K562 (cell line): ENCODE data around the gene ADM5. TPM values are rescaled to one million over a fixed set of nuclear protein-coding genes. Genes with fewer than 3 reads are reported as not detected.
A peak's percentile ranks its signal among the peaks of the same experiment; 100 is the strongest.

Source experiments
- HOXB6 ChIP-seq: fragments of 250-450 bp; sonication (Bioruptor Pico); IDR thresholded peaks from 2 replicates; pipeline ENCODE4 v1.5.1; 2022; ENCODE audit warnings: mild to moderate bottlenecking, borderline replicate concordance
- NR1H2 ChIP-seq: sonication (generic); formaldehyde crosslinking; IDR thresholded peaks from 2 replicates; pipeline ENCODE4 v1.4.0; 2020; ENCODE audit warnings: mild to moderate bottlenecking, missing genetic modification reagents
- XRCC5 ChIP-seq: fragments of 200-400 bp; formaldehyde crosslinking; IDR thresholded peaks from 2 replicates; pipeline ENCODE4 v1.6.1; 2017; ENCODE audit warnings: low read depth, mild to moderate bottlenecking, low read length
- ZNF134 ChIP-seq: fragments of 250-450 bp; sonication (Bioruptor Pico); conservative IDR thresholded peaks from 2 replicates; pipeline ENCODE4 v1.4.0; 2020
- ZNF407 ChIP-seq: fragments of 450-650 bp; IDR thresholded peaks from 2 replicates; pipeline ENCODE4 v1.6.1; 2016; ENCODE audit warnings: low read depth
- ZNF609 ChIP-seq: sonication (generic); formaldehyde crosslinking; IDR thresholded peaks from 2 replicates; pipeline ENCODE4 v1.8.1; 2023; ENCODE audit warnings: missing genetic modification reagents, mild to moderate bottlenecking, borderline replicate concordance
- ZNF785 ChIP-seq: fragments of 250-450 bp; sonication (Bioruptor Pico); IDR thresholded peaks from 2 replicates; pipeline ENCODE4 v1.4.0; 2020; ENCODE audit warnings: mild to moderate bottlenecking
- polyA plus RNA-seq, 8 experiments: library from polyadenylated mRNA; depleted of rRNA in 4 of 8; stranded (reverse) in 5 of 8; unstranded in 3 of 8; fragments of >200 nt; fragmentation: Nextera tagmentation in 2 of 8; fragmentation: Illumina TruSeq in 1 of 8; extraction: Ambion mirVana in 2 of 8; extraction: Trizol in 1 of 8; gene quantifications; 2 replicates each; pipeline versions ENCODE4 v1.2.1 to v1.2.3, GENCODE V29; 2011 to 2014; ENCODE audit warnings: inconsistent platforms in 1 of 8, missing spikeins in 1 of 8
- total RNA-seq, 7 experiments: library from RNA; depleted of rRNA in 6 of 7; stranded (reverse); fragments of >200 nt in 6 of 7; fragmentation: Illumina TruSeq in 2 of 7; extraction: Trizol in 2 of 7; gene quantifications; 2 replicates each; pipeline versions ENCODE4 v1.2.1 to v1.2.3, GENCODE V29; 2011 to 2021; ENCODE audit warnings: low replicate concordance in 1 of 7
- TF ChIP-seq, protein P1 (sequence below): fragments of 200-800 bp; sonication (Bioruptor generic); IDR thresholded peaks from 2 replicates; pipeline ENCODE4 v1.6.1; 2016; ENCODE audit warnings: missing genetic modification characterization, missing compliant biosample characterization

ADM5 gene
- total and polyA plus RNA-seq, 9 of the 15 experiments (the other 6 are each of a cell fraction or from before 2014, with no cell fraction given) = 0.13 to 8.4 (median 2.0) TPM; not detected in 1

GRCh38 chr19:49672131-49672919 is 17.1 kb upstream of the ADM5 start (continued):
- TF ChIP-seq, protein P1, sequence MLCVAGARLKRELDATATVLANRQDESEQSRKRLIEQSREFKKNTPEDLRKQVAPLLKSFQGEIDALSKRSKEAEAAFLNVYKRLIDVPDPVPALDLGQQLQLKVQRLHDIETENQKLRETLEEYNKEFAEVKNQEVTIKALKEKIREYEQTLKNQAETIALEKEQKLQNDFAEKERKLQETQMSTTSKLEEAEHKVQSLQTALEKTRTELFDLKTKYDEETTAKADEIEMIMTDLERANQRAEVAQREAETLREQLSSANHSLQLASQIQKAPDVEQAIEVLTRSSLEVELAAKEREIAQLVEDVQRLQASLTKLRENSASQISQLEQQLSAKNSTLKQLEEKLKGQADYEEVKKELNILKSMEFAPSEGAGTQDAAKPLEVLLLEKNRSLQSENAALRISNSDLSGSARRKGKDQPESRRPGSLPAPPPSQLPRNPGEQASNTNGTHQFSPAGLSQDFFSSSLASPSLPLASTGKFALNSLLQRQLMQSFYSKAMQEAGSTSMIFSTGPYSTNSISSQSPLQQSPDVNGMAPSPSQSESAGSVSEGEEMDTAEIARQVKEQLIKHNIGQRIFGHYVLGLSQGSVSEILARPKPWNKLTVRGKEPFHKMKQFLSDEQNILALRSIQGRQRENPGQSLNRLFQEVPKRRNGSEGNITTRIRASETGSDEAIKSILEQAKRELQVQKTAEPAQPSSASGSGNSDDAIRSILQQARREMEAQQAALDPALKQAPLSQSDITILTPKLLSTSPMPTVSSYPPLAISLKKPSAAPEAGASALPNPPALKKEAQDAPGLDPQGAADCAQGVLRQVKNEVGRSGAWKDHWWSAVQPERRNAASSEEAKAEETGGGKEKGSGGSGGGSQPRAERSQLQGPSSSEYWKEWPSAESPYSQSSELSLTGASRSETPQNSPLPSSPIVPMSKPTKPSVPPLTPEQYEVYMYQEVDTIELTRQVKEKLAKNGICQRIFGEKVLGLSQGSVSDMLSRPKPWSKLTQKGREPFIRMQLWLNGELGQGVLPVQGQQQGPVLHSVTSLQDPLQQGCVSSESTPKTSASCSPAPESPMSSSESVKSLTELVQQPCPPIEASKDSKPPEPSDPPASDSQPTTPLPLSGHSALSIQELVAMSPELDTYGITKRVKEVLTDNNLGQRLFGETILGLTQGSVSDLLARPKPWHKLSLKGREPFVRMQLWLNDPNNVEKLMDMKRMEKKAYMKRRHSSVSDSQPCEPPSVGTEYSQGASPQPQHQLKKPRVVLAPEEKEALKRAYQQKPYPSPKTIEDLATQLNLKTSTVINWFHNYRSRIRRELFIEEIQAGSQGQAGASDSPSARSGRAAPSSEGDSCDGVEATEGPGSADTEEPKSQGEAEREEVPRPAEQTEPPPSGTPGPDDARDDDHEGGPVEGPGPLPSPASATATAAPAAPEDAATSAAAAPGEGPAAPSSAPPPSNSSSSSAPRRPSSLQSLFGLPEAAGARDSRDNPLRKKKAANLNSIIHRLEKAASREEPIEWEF (CRISPR knock-in tag) = no peak
- TF ChIP-seq NR1H2 (CRISPR knock-in tag) = 0 out of 2 replicates have a peak, but pooled peaks have one; percentile 54
- peak; percentile 94 for TF ChIP-seq XRCC5
- TF ChIP-seq ZNF609 (CRISPR knock-in tag) = no peak
- no peak for TF ChIP-seq HOXB6 (CRISPR knock-in tag)
- TF ChIP-seq ZNF407 = no peak
- no peak for TF ChIP-seq ZNF785 (CRISPR knock-in tag)
- no peak for TF ChIP-seq ZNF134 (CRISPR knock-in tag)
